GM18907 (cell line): Measurements from ENCODE around the gene NUDT19.
A peak's percentile ranks its signal among the peaks of the same experiment; 100 is the strongest.
"Not testable (repeated sequence)": the region's sequence is repeated elsewhere in the genome, so short reads cannot be mapped to it uniquely, and the experiment has no call there.

Experiments used
- ATAC-seq: cut with Tn5 transposase; IDR thresholded peaks from one replicate; pipeline ENCODE4 v1.9.1; 2021; ENCODE audit warnings: mild to moderate bottlenecking, moderate library complexity; ENCODE audit not compliant: unreplicated experiment

NUDT19 gene

GRCh38 chr19:32674931-32675719 lies 16.5 kb upstream of the NUDT19 start, which contains the start of gene ANKRD27:
Gene ANKRD27, minus strand, starts transcription at chr19:32675180. Its CDS starts 16,165 bp downstream, at chr19:32659015.
- ATAC-seq, result peak; percentile 98

DNA sequence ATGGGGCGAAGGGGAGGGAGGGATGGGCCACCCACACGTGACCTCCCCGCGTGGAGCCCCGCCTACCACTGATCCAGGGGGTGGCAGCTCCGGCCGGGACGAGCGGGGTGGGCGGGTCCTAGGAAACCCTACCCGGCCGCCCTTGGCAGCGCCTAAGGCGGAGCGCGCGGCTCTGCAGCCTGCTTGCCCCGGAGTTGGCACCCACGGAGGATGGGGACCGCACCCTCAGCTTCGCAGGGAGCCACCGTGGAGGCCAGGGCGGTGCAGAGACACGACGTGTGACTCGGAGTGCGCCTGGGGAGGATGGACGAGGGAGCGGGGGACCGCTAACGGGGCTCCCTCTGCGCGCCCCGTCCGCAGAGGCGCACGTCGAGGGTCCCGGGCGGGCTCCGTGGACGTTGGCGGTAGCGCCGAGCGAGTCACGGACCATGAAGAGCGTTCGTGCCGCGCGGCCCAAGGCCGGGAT lies 15.9 kb upstream of the NUDT19 start, which contains the start of gene RGS9BP:
TSS of gene RGS9BP (plus strand) at position 129 of the 466 bp plus-strand sequence. CDS start 416 bp downstream, outside the sequence.
- ATAC-seq, result peak; percentile 23

DNA sequence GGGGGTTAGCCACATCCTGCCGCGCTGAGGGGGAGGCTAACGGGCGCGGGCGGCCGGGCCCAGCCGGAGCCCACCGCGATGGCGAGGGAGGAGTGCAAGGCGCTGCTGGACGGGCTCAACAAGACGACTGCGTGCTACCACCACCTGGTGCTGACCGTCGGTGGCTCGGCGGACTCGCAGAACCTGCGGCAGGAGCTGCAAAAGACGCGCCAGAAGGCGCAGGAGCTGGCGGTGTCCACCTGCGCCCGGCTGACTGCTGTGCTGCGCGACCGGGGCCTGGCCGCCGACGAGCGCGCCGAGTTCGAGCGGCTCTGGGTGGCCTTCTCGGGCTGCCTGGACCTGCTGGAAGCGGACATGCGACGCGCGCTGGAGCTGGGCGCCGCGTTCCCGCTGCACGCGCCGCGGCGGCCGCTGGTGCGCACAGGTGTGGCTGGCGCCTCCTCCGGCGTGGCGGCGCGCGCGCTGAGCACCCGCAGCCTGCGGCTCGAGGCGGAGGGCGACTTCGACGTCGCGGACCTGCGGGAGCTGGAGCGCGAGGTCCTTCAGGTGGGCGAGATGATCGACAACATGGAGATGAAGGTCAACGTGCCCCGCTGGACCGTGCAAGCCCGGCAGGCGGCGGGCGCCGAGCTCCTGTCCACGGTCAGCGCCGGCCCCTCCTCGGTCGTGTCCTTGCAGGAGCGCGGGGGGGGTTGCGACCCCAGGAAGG lies 15.3 kb upstream of the NUDT19 start:
- ATAC-seq, result no peak

GRCh38 chr19:32676895-32677359 lies 14.7 kb upstream of the NUDT19 start:
- no peak for ATAC-seq

- ATAC-seq, result no peak
Measured at GRCh38 chr19:32677657-32678056, 14.0 kb upstream of the NUDT19 start.

DNA sequence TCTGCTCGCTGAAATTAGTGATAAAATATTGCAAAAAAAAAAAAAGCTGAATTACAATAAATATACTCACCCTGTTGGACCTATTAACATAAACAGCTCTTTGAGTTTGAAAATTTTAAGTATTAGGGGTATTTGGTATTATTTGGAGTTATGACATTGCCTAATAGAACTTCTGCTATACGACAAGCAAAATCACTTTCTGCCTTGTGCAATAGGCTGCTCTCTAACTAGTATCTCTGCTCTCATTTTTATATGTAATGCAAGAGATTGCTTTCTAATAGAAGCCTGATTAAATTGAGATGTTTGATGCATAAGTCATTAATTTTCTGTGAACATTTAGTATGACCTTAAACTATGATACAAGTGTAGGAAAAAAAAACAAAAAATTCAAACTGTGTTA lies 10.6 kb upstream of the NUDT19 start:
- ATAC-seq, result no peak

DNA sequence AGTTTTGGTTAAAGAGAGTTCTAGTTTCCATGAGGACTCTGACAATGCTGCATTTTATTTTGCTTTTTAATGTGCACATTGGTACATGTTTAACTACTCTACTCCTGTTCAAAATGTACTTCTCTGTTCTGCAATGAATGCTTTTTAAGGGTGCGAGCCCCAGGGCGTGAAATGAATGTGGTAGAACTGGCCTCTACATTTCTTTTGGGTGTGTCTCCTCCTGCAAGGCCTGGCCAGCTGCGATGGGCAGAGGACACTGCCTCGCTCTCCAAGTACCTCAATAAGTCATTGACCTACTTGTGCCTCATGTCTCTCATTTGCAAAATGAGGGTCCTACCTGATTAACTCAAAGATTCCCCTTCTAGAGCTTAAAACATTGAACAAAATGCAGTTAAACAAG lies 9.3 kb upstream of the NUDT19 start:
- ATAC-seq, result no peak

GRCh38 chr19:32686847-32687475 lies 4.7 kb upstream of the NUDT19 start:
- ATAC-seq, result no peak

DNA sequence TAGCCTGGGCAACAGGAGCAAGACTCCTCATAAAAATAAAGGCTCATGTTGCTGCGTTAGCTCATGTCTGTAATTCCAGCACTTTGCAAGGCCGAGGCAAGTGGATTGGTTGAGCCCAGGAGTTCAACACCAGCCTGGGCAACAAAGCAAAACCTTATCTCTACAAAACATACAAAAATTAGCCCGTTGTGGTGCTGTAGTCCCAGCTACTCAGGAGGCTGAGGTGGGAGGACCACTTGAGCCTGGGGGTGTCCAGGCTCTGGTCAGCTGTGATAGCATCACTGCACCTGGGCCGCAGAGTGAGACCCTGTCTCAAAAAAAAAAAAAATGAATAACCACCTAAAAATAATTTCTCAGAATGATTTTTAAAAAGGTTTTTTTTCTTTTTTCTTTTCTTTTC lies 3.9 kb upstream of the NUDT19 start:
- ATAC-seq, result no peak

GRCh38 chr19:32688311-32688710 lies 3.3 kb upstream of the NUDT19 start:
- no peak for ATAC-seq

DNA sequence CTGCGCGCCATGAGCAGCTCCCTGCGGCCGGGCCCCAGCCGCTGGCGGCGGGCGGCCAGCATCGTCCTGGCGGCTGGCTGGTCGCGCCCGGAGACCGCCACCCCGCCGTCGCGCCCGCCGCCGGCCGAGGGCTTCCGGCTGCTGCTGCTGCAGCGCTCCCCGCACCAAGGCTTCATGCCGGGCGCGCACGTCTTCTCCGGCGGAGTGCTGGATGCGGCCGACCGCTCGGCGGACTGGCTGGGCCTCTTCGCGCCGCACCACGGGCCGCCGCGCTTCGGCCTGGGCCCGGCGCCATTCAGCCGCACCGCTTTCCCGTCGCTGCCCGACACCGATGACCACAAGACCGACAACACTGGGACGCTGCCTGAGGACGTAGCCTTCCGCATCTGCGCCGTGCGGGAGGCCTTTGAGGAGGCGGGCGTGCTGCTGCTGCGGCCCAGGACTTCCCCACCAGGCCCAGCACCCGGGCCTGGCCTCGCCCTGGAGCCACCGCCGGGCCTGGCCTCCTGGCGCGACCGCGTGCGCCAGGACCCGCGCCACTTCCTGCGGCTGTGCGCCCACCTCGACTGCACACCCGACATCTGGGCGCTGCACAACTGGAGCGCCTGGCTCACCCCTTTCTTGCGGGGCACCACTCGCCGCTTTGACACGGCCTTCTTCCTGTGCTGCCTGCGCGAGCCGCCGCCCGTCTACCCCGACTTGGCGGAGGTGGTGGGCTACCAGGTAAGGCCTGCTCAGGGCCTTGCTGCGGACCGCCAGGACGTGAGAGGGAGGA lies 518 bp downstream of the NUDT19 start:
- peak; percentile 73 for ATAC-seq

DNA sequence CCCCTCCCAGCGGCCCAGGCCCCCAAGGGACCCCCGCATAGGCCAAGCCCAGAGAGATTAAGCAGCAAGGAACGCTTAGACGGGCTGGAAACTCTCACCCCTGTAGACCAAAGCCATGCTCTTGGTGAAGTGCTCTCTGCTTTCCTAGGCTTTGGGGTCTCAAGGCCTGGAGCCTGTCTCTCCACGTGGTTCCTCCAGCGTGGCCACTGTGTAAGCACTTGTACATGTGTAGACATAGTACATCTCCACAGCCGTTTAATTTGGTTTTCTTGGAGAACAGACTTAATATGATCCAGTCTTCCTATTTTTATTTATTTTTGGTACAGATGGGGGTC lies 1.1 kb downstream of the NUDT19 start:
- peak; percentile 2 for ATAC-seq

DNA sequence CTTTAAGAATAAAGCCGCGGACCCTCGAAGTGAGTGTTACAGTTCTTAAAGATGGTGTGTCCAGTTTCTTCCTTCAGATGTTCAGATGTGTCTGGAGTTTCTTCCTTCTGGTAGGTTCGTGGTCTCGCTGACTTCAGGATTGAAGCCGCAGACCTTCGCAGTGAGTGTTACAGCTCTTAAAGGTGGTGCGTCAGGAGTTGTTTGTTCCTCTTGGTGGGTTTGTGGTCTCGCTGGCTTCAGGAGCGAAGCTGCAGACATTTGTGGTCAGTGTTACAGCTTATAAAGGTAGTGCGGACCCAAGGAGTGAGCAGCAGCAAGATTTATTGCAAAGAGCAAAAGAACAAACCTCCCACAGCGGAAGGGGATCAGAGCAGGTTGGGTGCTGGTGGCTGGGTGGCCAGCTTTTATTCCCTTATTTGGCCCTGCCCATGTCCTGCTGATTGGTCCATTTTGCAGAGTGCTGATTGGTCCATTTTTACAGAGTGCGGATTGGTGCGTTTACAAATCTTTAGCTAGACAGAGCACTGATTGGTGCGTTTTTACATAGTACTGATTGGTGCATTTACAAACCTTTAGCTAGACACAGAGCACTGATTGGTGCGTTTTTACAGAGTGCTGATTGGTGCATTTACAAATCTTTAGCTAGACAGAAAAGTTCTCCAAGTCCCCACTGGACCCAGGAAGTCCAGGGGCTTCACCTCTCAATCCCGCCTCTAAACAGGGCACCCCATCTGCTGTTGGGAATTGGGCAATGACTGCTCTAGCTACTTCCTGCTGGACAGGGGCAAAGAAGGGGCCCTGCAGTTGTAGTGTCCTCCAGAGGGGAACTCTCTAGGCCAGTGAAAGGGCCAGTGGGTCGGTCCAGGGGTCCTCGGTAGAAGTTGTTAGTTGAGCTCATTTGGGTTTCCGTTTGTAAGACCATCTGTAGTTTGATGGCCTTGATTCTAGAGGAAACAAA lies 1.8 kb downstream of the NUDT19 start:
- not testable (repeated sequence) for ATAC-seq

- ATAC-seq, result not testable (repeated sequence)
Measured at GRCh38 chr19:32694316-32694715, 2.7 kb downstream of the NUDT19 start.

GRCh38 chr19:32694851-32695250 lies 3.2 kb downstream of the NUDT19 start:
- ATAC-seq, result not testable (repeated sequence)

DNA sequence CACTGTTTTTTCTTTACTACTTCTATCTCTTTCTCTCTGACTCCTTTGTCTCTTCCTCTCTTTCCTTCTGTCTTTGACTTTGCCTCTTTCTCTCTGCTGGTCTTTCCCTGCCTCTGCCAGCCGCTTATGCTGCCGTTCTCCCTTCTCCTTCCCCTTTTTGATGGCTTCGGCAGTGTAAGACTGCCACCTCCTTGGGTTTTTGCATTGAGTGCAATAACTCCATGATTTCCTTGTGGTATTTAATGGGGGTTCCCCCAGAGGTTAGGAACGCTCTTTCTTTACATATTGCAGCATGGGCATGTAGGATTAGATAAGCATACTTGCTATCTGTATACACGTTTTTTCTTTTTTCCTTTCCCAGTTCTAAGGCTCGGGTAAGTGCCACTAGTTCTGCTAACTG lies 3.9 kb downstream of the NUDT19 start:
- ATAC-seq, result not testable (repeated sequence)

GRCh38 chr19:32696771-32697170 lies 5.2 kb downstream of the NUDT19 start:
- ATAC-seq, result not testable (repeated sequence)

GRCh38 chr19:32700129-32700528 lies 8.5 kb downstream of the NUDT19 start:
- ATAC-seq, result not testable (repeated sequence)

- ATAC-seq, result no peak
Measured at GRCh38 chr19:32702010-32702409, 10.4 kb downstream of the NUDT19 start.
